Neural crest cell (in vitro differentiated cells): Measurements from ENCODE around the gene IGDCC3. TPM values are rescaled to one million over a fixed set of nuclear protein-coding genes. Genes with fewer than 3 reads are reported as not detected.
"Not testable (repeated sequence)": the region's sequence is repeated elsewhere in the genome, so short reads cannot be mapped to it uniquely, and the experiment has no call there.

ENCODE experiments used
- DNase-seq: peaks from one replicate; pipeline ENCODE4 v3.0.0; 2021; ENCODE audit warnings: low read depth, mixed read lengths, low spot score
- H3K27ac Mint-ChIP-seq: one replicate; pipeline ENCODE4 v1.8.0; 2021; ENCODE audit warnings: mild to moderate bottlenecking, mixed read lengths; ENCODE audit not compliant: unreplicated experiment
- H3K27me3 Mint-ChIP-seq: 2 replicates; pipeline ENCODE4 v1.8.0; 2021; ENCODE audit warnings: low read depth, mild to moderate bottlenecking, mixed read lengths
- H3K36me3 Mint-ChIP-seq: 2 replicates; pipeline ENCODE4 v1.8.0; 2021; ENCODE audit warnings: low read depth, mild to moderate bottlenecking, mixed read lengths
- H3K4me1 Mint-ChIP-seq: 2 replicates; pipeline ENCODE4 v1.8.0; 2021; ENCODE audit warnings: mixed read lengths
- H3K4me3 Mint-ChIP-seq: one replicate; pipeline ENCODE4 v1.8.0; 2021; ENCODE audit warnings: mild to moderate bottlenecking, mixed read lengths
- H3K9me3 Mint-ChIP-seq: 2 replicates; pipeline ENCODE4 v1.8.0; 2021; ENCODE audit warnings: mixed read lengths
- total RNA-seq: library from RNA; stranded (reverse); gene quantifications from 2 replicates; pipeline ENCODE4 v1.2.1, GENCODE V29; 2021
- TF ChIP-seq, protein P1 (sequence below): fragments of 200-600 bp; sonication (generic); conservative IDR thresholded peaks from 2 replicates; pipeline ENCODE4 v1.5.0; 2021; ENCODE audit warnings: antibody characterized with exemption, mild to moderate bottlenecking

Gene IGDCC3
- total RNA-seq, 1 donor from 2014 or later, result 300 TPM

DNA sequence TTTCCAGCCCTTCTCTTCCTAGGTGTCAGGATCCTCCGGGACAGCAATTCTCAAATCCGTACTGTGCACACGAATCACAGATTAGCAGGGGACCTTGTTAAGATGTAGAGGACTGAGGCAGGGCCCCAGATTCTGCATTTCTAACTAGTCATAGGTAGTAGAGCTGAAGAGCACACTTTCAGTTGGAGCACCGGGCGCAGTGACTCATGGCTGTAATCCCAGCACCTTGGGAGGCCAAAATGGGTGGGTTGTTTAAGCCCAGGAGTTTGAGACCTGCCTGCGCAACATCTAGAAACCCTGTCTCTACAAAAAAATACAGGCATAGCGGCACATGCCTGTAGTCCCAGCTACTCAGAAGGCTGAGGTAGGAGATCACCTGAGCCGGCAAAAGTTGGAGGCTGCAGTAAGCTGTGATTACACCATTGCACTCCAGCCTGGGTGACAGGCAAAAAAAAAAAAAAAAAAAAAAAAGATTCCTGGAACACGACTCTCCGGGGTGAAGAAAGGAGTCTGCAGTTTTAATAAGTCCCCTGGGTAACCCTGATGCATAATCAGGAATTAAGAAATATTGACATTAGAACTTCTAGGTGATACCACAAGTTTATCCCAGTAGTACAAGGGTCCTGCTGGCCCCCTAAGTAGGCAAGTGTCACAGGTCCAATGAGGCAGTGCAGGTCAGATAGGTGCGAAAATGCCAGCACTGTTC lies 21.4 kb upstream of the IGDCC3 start:
- no peak overlapping the region for H3K4me3 Mint-ChIP-seq
- no peak for DNase-seq
- H3K4me1 Mint-ChIP-seq, result peaks cover 13% of the 10 kb centered on the region
- H3K27ac Mint-ChIP-seq, result no peak overlapping the region
- TF ChIP-seq, protein P1, sequence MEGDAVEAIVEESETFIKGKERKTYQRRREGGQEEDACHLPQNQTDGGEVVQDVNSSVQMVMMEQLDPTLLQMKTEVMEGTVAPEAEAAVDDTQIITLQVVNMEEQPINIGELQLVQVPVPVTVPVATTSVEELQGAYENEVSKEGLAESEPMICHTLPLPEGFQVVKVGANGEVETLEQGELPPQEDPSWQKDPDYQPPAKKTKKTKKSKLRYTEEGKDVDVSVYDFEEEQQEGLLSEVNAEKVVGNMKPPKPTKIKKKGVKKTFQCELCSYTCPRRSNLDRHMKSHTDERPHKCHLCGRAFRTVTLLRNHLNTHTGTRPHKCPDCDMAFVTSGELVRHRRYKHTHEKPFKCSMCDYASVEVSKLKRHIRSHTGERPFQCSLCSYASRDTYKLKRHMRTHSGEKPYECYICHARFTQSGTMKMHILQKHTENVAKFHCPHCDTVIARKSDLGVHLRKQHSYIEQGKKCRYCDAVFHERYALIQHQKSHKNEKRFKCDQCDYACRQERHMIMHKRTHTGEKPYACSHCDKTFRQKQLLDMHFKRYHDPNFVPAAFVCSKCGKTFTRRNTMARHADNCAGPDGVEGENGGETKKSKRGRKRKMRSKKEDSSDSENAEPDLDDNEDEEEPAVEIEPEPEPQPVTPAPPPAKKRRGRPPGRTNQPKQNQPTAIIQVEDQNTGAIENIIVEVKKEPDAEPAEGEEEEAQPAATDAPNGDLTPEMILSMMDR, result no peak
- no peaks in the 10 kb centered on the region for H3K36me3 Mint-ChIP-seq
- H3K9me3 Mint-ChIP-seq, result no peaks in the 10 kb centered on the region
- H3K27me3 Mint-ChIP-seq, result peaks cover 3% of the 10 kb centered on the region

DNA sequence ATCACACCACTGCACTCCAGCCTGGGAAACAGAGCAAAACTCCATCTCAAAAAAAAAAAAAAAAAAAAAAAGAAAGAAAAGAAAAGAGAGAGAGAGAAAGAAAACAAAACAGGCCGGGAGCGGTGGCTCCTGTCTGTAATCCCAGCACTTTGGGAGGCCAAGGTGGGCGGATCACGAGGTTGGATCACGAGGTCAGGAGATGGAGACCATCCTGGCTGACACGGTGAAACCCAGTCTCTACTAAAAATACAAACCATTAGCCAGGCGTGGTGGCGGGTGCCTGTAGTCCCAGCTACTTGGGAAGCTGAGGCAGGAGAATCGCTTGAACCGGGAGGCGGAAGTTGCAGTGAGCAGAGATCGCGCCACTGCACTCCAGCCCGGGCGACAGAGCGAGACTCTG lies 20.7 kb upstream of the IGDCC3 start:
- peaks cover 13% of the 10 kb centered on the region for H3K4me1 Mint-ChIP-seq
- not testable (repeated sequence) for H3K27me3 Mint-ChIP-seq, DNase-seq, H3K27ac Mint-ChIP-seq, H3K4me3 Mint-ChIP-seq, H3K9me3 Mint-ChIP-seq, H3K36me3 Mint-ChIP-seq

DNA sequence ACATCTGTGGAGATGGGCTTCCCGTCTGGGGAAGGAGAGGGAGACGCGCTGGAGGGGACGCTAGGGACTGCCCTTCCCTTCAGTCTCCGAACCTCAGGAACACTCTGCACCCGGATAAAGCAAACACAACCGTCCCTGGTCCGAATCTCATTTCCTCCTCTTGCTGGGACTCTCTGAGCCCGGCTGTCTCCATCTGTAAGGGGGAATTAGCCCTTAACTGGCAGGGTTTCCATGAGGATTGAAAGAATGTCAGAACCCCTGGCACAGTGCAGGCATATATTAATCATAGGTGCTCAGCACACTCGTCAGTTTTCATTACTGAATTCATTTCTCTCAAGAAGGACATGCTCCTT lies 19.1 kb upstream of the IGDCC3 start:
- Mint-ChIP-seq H3K9me3 (no peaks in the 10 kb centered on the region), H3K36me3 (no peaks in the 10 kb centered on the region), H3K27ac (no peak overlapping the region), H3K27me3 (peaks cover 3% of the 10 kb centered on the region), H3K4me1 (peaks cover 13% of the 10 kb centered on the region), H3K4me3 (no peak overlapping the region)
- TF ChIP-seq, protein P1, result no peak
- DNase-seq, result no peak

DNA sequence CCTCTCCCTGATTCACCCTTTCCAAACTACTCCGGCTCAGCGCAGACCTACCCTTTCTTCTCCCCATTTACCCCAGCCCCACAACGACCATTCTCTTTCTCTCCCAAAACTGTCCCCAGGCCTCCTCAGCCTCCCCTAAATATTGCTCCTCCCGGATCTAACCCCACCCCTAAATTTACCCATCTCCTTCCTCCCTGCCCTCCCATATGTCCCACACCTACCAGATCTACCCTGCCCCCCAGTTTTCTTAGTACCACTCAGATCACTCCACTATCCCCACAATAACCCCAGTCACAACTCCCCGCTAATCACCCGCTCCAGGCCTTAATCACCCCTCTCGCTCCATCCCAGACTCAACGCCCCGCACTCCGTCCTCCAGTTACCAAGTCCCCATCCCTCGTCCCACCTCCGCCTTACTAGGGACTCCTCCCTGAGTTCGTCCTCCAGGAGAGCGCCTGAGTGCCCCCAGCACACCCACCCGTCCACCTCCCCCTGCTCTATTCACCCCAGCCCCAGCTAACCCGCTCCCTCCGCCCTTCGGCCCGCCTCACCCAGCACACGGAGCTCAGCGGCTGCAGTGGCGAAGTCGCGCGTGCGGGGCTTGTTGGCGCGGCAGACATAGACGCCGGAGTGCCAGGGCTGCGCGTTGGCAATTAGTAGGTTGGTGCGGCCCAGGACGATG lies 18.6 kb upstream of the IGDCC3 start:
- no peaks in the 10 kb centered on the region for H3K9me3 Mint-ChIP-seq
- H3K27me3 Mint-ChIP-seq, result peaks cover 3% of the 10 kb centered on the region

DNA sequence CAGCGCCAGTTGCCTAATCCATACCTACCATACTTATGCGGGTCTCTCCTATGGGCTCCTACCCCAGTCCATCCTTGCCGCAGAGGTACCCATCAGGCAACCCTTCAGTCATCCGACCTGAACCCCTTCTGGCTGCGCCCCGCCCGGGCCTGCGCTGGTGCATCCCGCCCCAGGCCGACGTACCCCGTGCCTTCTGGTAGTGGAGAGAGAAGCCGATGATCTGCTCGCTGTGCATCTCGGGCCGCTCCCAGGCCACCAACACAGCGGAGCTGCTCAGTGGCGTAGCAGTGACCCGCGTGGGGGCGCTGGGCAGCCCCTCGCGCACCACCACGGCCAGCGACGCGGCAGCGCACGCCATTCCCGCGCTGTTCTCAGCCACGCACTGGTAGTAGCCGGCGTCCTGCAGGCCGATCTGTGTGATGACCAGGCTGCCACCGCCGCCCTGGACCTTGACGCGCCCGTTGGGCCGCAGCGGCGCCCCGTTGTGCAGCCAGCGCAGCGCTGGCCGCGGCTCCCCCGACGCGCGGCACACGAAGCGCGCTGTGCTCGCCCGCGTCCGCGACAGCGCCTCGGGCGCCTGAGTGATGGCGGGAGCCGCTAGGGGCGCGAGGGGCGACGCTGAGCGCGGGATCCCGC lies 17.9 kb upstream of the IGDCC3 start:
- Mint-ChIP-seq H3K27ac (no peak overlapping the region), H3K4me1 (peaks cover 2% of the 10 kb centered on the region), H3K4me3 (no peak overlapping the region), H3K27me3 (peaks cover 3% of the 10 kb centered on the region), H3K9me3 (no peaks in the 10 kb centered on the region), H3K36me3 (no peaks in the 10 kb centered on the region)
- TF ChIP-seq, protein P1, result no peak
- DNase-seq, result no peak

More for the DNA sequence above, 18.6 kb upstream of the IGDCC3 start:
- no peak for DNase-seq
- Mint-ChIP-seq H3K36me3 (no peaks in the 10 kb centered on the region), H3K4me3 (no peak overlapping the region), H3K27ac (no peak overlapping the region), H3K4me1 (peaks cover 10% of the 10 kb centered on the region)
- TF ChIP-seq, protein P1, result no peak

DNA sequence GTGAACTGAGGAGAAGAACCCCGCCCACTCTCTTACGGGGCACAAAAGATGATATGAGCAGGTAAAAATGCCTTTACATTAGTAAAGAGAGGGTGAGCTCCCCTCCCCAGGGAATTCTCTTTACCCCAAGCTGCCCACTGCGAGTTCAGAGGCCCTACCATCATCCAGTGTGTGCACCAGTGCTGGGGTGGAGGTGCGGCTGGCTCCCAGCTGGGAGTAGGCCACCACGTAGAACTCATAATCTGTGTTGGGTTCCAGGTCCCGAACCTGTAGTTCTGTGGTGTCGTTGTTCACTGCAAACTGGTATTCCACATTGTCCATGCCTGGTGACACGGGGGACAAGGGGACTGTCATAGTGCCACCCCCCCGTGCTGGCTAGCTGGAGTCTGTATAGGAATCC lies 17.1 kb upstream of the IGDCC3 start:
- peaks cover 3% of the 10 kb centered on the region for H3K27me3 Mint-ChIP-seq

More for the DNA sequence above, 17.1 kb upstream of the IGDCC3 start:
- no peaks in the 10 kb centered on the region for H3K9me3 Mint-ChIP-seq
- no peak overlapping the region for H3K27ac Mint-ChIP-seq
- TF ChIP-seq, protein P1, result no peak
- H3K36me3 Mint-ChIP-seq, result no peaks in the 10 kb centered on the region
- no peak for DNase-seq
- H3K4me3 Mint-ChIP-seq, result no peak overlapping the region
- H3K4me1 Mint-ChIP-seq, result no peaks in the 10 kb centered on the region
